Bronchial epithelial cell (primary cell): ENCODE data around the gene CKAP4. TPM values are rescaled to one million over a fixed set of nuclear protein-coding genes. Genes with fewer than 3 reads are reported as not detected.

Experiments used
- DNase-seq: peaks from one replicate; pipeline ENCODE4 v3.0.0-alpha.2; 2010; ENCODE audit warnings: low read depth
- FAIRE-seq: peaks from 2 replicates; lab custom pipeline; 2011; peaks lifted over from hg19 to GRCh38; lab: Jason Lieb, UNC
- H3K27me3 ChIP-seq: 2 replicates; pipeline ENCODE4 v1.5.1; 2011; ENCODE audit warnings: low read length; ENCODE audit not compliant: control insufficient read depth, insufficient read depth
- H3K36me3 ChIP-seq: 2 replicates; pipeline ENCODE4 v1.5.1; 2011; ENCODE audit warnings: low read length; ENCODE audit not compliant: control insufficient read depth, insufficient read depth
- H3K4me3 ChIP-seq: 2 replicates; pipeline ENCODE4 v1.5.1; 2011; ENCODE audit warnings: mild to moderate bottlenecking, low read depth, low read length, control low read depth
- total RNA-seq: library from RNA; depleted of rRNA; stranded (reverse); fragments of >200 nt; gene quantifications from 2 replicates; pipeline ENCODE4 v1.2.1, GENCODE V29; 2014
- TF ChIP-seq, protein P1 (sequence below): IDR thresholded peaks from 2 replicates; pipeline ENCODE4 v1.5.1; 2011; ENCODE audit warnings: mild to moderate bottlenecking, moderate library complexity, low read length, control low read depth, inconsistent platforms; ENCODE audit not compliant: insufficient read depth, severe bottlenecking

Gene CKAP4
- total RNA-seq, 1 donor from 2014 or later: 56.6 TPM

DNA sequence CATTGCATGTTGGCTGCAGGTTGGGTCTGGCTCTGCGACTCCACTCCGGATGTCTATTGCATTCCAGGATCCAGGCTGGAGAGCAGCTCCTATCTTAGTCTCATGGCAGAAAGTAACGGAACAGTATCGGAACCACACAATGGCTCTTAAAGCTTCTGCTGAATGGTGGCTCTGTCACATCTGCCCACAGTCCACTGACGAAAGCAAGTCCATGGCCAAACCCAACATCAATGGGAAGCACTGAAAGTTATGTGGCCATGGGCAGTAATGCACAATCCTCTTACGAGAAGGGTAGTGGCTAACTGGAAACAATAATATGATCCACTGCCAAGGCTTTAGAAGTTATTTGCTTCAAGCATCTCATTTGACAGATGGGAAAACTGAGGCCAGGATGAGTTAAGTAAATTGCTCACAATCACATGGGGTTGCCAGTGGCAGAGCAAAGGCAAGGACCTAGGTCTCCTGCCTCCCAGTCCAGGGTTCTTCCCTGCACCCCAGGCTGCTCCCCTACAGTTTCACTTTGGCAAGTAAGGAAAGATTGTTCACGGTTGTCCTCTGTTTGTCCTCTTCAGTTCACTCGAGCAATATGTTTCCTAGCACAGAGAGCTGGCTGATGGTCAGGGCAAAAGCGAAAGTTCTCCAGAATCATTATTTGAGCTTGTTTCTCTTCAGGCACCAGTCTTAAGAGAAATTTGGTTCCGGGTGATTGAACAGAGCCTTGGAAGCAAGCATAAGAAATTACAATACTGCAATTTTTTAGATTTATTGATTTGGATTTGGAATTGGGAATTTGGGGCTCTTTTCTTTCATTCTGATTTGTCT is 54.2 kb downstream of the CKAP4 start:
- TF ChIP-seq, protein P1, sequence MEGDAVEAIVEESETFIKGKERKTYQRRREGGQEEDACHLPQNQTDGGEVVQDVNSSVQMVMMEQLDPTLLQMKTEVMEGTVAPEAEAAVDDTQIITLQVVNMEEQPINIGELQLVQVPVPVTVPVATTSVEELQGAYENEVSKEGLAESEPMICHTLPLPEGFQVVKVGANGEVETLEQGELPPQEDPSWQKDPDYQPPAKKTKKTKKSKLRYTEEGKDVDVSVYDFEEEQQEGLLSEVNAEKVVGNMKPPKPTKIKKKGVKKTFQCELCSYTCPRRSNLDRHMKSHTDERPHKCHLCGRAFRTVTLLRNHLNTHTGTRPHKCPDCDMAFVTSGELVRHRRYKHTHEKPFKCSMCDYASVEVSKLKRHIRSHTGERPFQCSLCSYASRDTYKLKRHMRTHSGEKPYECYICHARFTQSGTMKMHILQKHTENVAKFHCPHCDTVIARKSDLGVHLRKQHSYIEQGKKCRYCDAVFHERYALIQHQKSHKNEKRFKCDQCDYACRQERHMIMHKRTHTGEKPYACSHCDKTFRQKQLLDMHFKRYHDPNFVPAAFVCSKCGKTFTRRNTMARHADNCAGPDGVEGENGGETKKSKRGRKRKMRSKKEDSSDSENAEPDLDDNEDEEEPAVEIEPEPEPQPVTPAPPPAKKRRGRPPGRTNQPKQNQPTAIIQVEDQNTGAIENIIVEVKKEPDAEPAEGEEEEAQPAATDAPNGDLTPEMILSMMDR: no peak
- no peak overlapping the region for H3K4me3 ChIP-seq
- DNase-seq (no peak), FAIRE-seq (no peak)
- no peaks in the 10 kb centered on the region for H3K36me3 ChIP-seq
- H3K27me3 ChIP-seq: no peaks in the 10 kb centered on the region

DNA sequence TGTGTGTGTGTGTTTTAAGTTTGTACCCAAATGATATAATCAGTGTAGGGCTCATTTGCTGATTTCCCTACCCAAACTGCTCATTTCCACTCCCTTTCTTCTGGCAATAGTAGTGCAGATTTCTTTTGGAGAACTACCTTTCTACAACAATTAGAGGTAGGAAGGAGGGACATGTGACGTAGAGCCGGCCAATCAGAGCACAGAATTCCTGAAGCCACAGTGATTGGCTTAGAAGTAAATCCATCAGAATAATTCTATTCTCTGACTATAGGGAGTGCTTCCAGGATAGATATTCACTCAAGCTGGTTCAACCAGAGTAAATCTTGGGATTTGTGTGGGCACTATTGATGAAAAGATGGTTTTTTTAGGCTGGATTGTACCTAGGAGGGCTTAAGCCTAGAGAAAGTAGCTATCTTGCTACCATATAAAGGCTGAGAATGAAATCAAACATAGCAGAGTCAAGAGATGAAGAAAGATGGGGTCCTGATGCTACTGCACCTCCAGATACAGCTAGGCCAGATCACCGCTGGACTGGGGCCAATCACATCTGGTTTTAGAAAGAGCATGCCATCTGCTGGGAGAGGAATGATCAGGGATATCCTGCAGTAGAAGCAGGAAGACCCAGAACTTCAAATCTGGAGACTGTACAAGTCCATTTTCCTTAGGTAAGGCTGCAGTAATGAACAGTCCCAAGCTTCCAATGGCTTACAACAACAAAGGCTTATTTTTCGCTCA is 55.0 kb downstream of the CKAP4 start:
- TF ChIP-seq, protein P1: no peak
- DNase-seq (no peak), FAIRE-seq (no peak)
- Histone ChIP-seq H3K4me3 (no peak overlapping the region), H3K27me3 (peaks cover 2% of the 10 kb centered on the region), H3K36me3 (no peaks in the 10 kb centered on the region)

DNA sequence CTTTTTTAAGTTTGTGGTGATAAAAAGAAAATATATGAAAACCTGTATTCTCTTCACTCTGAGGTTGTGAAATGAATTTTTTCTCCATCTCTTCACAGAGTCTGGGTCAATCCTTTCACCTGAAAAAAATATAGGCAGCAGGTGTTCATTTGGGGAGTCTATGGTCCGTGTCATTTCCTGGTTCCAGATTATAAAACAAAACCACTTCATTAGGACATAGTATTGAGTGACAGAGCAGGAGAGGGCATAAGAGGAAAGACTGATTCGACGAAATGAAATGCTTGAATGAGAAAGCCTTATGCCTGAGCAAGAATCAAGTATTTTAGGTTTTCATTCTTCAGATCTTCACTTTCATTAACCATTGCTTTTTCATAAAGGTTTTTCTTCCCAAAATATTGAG is 57.2 kb downstream of the CKAP4 start:
- no peaks in the 10 kb centered on the region for H3K36me3 ChIP-seq
- H3K4me3 ChIP-seq: no peak overlapping the region
- DNase-seq: no peak
- FAIRE-seq: no peak
- TF ChIP-seq, protein P1: no peak
- H3K27me3 ChIP-seq: peaks cover 2% of the 10 kb centered on the region

DNA sequence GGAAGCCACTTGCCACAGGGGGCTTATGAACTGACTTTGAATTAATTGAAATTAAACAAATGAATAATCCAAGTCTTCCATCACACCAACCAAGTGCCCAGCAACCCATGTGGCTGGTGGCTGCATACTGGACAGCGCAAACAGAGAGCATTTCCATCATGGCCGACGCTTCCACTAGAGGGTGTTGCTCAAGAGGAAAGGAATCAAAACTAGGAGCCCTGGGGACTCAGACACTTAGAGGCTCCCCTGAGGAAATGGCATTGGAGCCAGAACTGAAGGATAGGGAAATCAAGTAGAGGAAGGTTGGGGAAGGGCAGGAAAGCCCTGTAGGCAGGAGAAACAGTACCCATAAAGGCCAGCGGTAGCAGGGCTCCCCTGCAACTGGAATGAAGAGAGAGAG is 58.5 kb downstream of the CKAP4 start:
- TF ChIP-seq, protein P1: no peak
- FAIRE-seq (no peak), DNase-seq (no peak)
- Histone ChIP-seq H3K36me3 (no peaks in the 10 kb centered on the region), H3K4me3 (no peak overlapping the region), H3K27me3 (peaks cover 2% of the 10 kb centered on the region)

DNA sequence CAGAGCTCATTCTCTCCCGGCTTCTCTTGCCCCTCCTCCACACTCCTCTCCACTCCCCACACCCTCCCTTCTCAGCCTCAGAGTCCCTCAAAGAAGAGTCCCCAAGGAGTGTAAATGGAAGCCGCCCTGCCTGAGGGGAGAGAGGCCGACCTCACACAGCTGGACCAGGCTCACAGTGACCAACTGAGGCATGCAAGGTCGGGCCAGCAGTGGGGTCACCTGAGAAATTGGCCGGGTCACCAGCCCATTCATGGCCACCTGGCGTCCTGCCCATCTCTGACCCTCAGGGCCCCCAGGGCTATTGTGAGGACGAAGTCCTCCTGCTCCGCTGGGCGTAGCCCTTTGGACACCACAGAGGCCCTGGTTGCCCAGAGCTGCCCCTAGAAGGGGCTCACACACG is 59.6 kb downstream of the CKAP4 start:
- Histone ChIP-seq H3K4me3 (no peak overlapping the region), H3K27me3 (peaks cover 2% of the 10 kb centered on the region), H3K36me3 (no peaks in the 10 kb centered on the region)
- DNase-seq (no peak), FAIRE-seq (no peak)
- TF ChIP-seq, protein P1: no peak

Other genes with a start within 250 kb of the CKAP4 start
- 3.1 and 7.6 TPM in 2 replicates for gene NUAK1, start 109.1 kb downstream of the CKAP4 start, total RNA-seq
- 31.6 and 43.9 TPM in 2 replicates for gene TCP11L2, start 54.7 kb upstream of the CKAP4 start, total RNA-seq
- gene POLR3B, start 109.7 kb upstream of the CKAP4 start, total RNA-seq: 9.7 and 9.9 TPM in 2 replicates